ENCODE results near the gene WDR90. TPM values are rescaled to one million over a fixed set of nuclear protein-coding genes. Genes with fewer than 3 reads are reported as not detected.

The WDR90 gene
- total RNA-seq, 4 donors from 2014 or later, result 26.9 to 83.7 (median 54.1) TPM

- Histone ChIP-seq H3K27ac (no peak overlapping the region), H3K36me3 (peaks cover 0 to 8% (median 0%) of the 10 kb centered on the region in 3 donors), H3K4me3 (no peak overlapping the region), H3K27me3 (peaks cover 0 to 58% of the 10 kb centered on the region in 2 donors), H3K4me1 (peaks cover 0 to 42% (median 25%) of the 10 kb centered on the region in 4 donors), H3K9me3 (no peaks in the 10 kb centered on the region)
- no peak for TF ChIP-seq EP300 (IDR thresholded peaks at IDR 0.05)
- TF ChIP-seq CTCF (IDR thresholded peaks at IDR 0.05), result no peak
- TF ChIP-seq POLR2A (IDR thresholded peaks at IDR 0.05), result no peak
- no peak for DNase-seq (ENCODE audit: low spot score in 2 of 2)
- 3% methylated on average over 20 to 30 of the region's 37 CpGs for WGBS, 2 donors
Observed at GRCh38 chr16:693766-694165, 44.6 kb downstream of the WDR90 start.

GRCh38 chr16:694187-694862 is 45.2 kb downstream of the WDR90 start:
- Histone ChIP-seq H3K27ac (no peak overlapping the region), H3K4me3 (peak overlapping the region in 1 of 4 donors; percentile 27), H3K27me3 (peaks cover 0 to 64% of the 10 kb centered on the region in 2 donors), H3K4me1 (peaks cover 0 to 36% (median 20%) of the 10 kb centered on the region in 4 donors), H3K36me3 (peaks cover 0 to 8% (median 0%) of the 10 kb centered on the region in 3 donors), H3K9me3 (no peaks in the 10 kb centered on the region)
- no peak for DNase-seq (ENCODE audit: low spot score in 2 of 2)
- TF ChIP-seq EP300 (IDR thresholded peaks at IDR 0.05) (no peak), CTCF (IDR thresholded peaks at IDR 0.05) (no peak), POLR2A (IDR thresholded peaks at IDR 0.05) (no peak)
- WGBS, 2 donors, result 2 to 3% methylated on average over 16 to 28 of the region's 64 CpGs

- no peak overlapping the region for H3K27ac ChIP-seq
- peaks cover 0 to 8% (median 0%) of the 10 kb centered on the region in 3 donors for H3K36me3 ChIP-seq
- no peak for DNase-seq (ENCODE audit: low spot score in 2 of 2)
- H3K9me3 ChIP-seq, result no peaks in the 10 kb centered on the region
- no peak for TF ChIP-seq POLR2A (IDR thresholded peaks at IDR 0.05)
- TF ChIP-seq EP300 (IDR thresholded peaks at IDR 0.05), result no peak
- no peak for TF ChIP-seq CTCF (IDR thresholded peaks at IDR 0.05)
- H3K27me3 ChIP-seq, result peaks cover 0 to 70% of the 10 kb centered on the region in 2 donors
- peak overlapping the region in 1 of 4 donors; percentile 27 for H3K4me3 ChIP-seq
- peaks cover 0 to 31% (median 15%) of the 10 kb centered on the region in 4 donors for H3K4me1 ChIP-seq
- WGBS, 2 donors, result 0 to 3% methylated on average over 1 to 12 of the region's 37 CpGs
Observed at GRCh38 chr16:694863-695354, 45.7 kb downstream of the WDR90 start.

- no peak for TF ChIP-seq EP300 (IDR thresholded peaks at IDR 0.05)
- TF ChIP-seq POLR2A (IDR thresholded peaks at IDR 0.05), result no peak
- no peak for TF ChIP-seq CTCF (IDR thresholded peaks at IDR 0.05)
- 6 to 14% methylated on average over 21 to 34 of the region's 71 CpGs for WGBS, 2 donors
- DNase-seq (ENCODE audit: low spot score in 2 of 2), result no peak
- no peak overlapping the region for H3K27ac ChIP-seq
- H3K36me3 ChIP-seq, result peaks cover 0 to 8% (median 0%) of the 10 kb centered on the region in 3 donors
- H3K4me3 ChIP-seq, result peak overlapping the region in 2 of 4 donors; percentile 10 to 33
- peaks cover 0 to 76% of the 10 kb centered on the region in 2 donors for H3K27me3 ChIP-seq
- H3K9me3 ChIP-seq, result no peaks in the 10 kb centered on the region
- peaks cover 0 to 30% (median 14%) of the 10 kb centered on the region in 4 donors for H3K4me1 ChIP-seq
Observed at GRCh38 chr16:695355-696089, 46.4 kb downstream of the WDR90 start.
